PC-3 (cell line): ENCODE data around the gene SUMO2. TPM values are rescaled to one million over a fixed set of nuclear protein-coding genes. Genes with fewer than 3 reads are reported as not detected.

Experiments used
- ATAC-seq: fragments of 200-7000 bp; cut with Tn5 transposase; 2 replicates; pipeline ENCODE4 v1.9.1; 2020; ENCODE audit warnings: mild to moderate bottlenecking, moderate library complexity
- BruUV-seq: library from RNA; stranded (reverse); fragments of 400-500 nt; replicated peaks from 2 replicates; lab custom pipeline; 2021; lab: Mats Ljungman, UMichigan
- CTCF ChIA-PET: fragments of 300-600 bp; sonication (Branson Sonifier 250); formaldehyde crosslinking; loops from one replicate; lab custom pipeline; 2022; ENCODE audit warnings: antibody characterized with exemption; lab: Charles Lee
- POLR2A ChIA-PET: fragments of 300-600 bp; sonication (Branson Sonifier 250); formaldehyde crosslinking; loops from one replicate; lab custom pipeline; 2022; ENCODE audit warnings: antibody characterized with exemption; ENCODE audit not compliant: unreplicated experiment; lab: Charles Lee
- DNase-seq: peaks from one replicate; pipeline ENCODE4 v3.0.0-alpha.2; 2015
- H2AFZ ChIP-seq: fragments of 300-600 bp; sonication (generic); 2 replicates; pipeline ENCODE4 v1.6.0; 2016; ENCODE audit warnings: antibody characterized with exemption, low read length
- H3F3A ChIP-seq: fragments of 300-600 bp; sonication (generic); one replicate; pipeline ENCODE4 v1.6.0; 2017; ENCODE audit warnings: antibody characterized with exemption, low read length, control low read depth, mild to moderate bottlenecking; ENCODE audit not compliant: unreplicated experiment
- H3K27ac ChIP-seq: fragments of 300-600 bp; sonication (generic); 2 replicates; pipeline ENCODE4 v1.5.1; 2016; ENCODE audit warnings: mild to moderate bottlenecking, low read length
- H3K27me3 ChIP-seq: fragments of 300-600 bp; sonication (generic); 2 replicates; pipeline ENCODE4 v1.6.1; 2016; ENCODE audit warnings: low read length, mixed read lengths
- H3K36me3 ChIP-seq: fragments of 300-600 bp; sonication (generic); 2 replicates; pipeline ENCODE4 v1.6.1; 2016; ENCODE audit warnings: low read depth, mixed run types, low read length, mixed read lengths
- H3K4me1 ChIP-seq: fragments of 300-600 bp; sonication (generic); 2 replicates; pipeline ENCODE4 v1.5.1; 2016; ENCODE audit warnings: low read length; ENCODE audit not compliant: insufficient read depth
- H3K4me2 ChIP-seq: fragments of 300-600 bp; sonication (generic); 2 replicates; pipeline ENCODE4 v1.6.0; 2016; ENCODE audit warnings: low read length
- H3K4me3 ChIP-seq: fragments of 300-600 bp; sonication (generic); 2 replicates; pipeline ENCODE4 v1.5.1; 2016; ENCODE audit warnings: mild to moderate bottlenecking, low read length, mixed read lengths
- H3K79me2 ChIP-seq: fragments of 300-600 bp; sonication (generic); 2 replicates; pipeline ENCODE4 v1.6.1; 2017; ENCODE audit warnings: low read length, mixed read lengths
- H3K9ac ChIP-seq: fragments of 300-600 bp; sonication (generic); 2 replicates; pipeline ENCODE4 v1.6.0; 2016; ENCODE audit warnings: mild to moderate bottlenecking, low read length
- H3K9me2 ChIP-seq: fragments of 300-600 bp; sonication (generic); replicated peaks from 2 replicates; pipeline ENCODE4 v1.6.1; 2016; ENCODE audit warnings: mixed run types, low read length, mixed read lengths
- H3K9me3 ChIP-seq: fragments of 300-600 bp; sonication (generic); 2 replicates; pipeline ENCODE4 v1.6.1; 2016; ENCODE audit warnings: low read length, mixed read lengths
- H4K20me1 ChIP-seq: fragments of 300-600 bp; sonication (generic); 2 replicates; pipeline ENCODE4 v1.6.1; 2016; ENCODE audit warnings: low read length, mixed read lengths
- CTCF ChIP-seq: fragments of 300-600 bp; sonication (generic); conservative IDR thresholded peaks from 2 replicates; pipeline ENCODE4 v1.5.1; 2017; ENCODE audit warnings: antibody characterized with exemption, low read depth, mild to moderate bottlenecking, low read length
- EZH2 ChIP-seq: fragments of 300-600 bp; sonication (generic); IDR thresholded peaks from one replicate; pipeline ENCODE4 v1.6.1; 2017; ENCODE audit warnings: antibody characterized with exemption, mild to moderate bottlenecking, low read length; ENCODE audit not compliant: unreplicated experiment
- EZH2phosphoT487 ChIP-seq: fragments of 300-600 bp; sonication (generic); IDR thresholded peaks from 2 replicates; pipeline ENCODE4 v1.6.1; 2018; ENCODE audit warnings: mild to moderate bottlenecking, antibody characterized with exemption, low read length, borderline replicate concordance
- intact Hi-C: fragments of 100-400 bp; cut with micrococcal nuclease; formaldehyde crosslinking; loops from 2 replicates; pipeline ENCODE4 v1.9.0; 2023
- total RNA-seq: library from RNA; depleted of rRNA; stranded (reverse); fragments of >200 nt; gene quantifications from 2 replicates; pipeline ENCODE4 v1.2.3, GENCODE V29; 2014

The SUMO2 gene
- total RNA-seq, 1 experiment from 2014 or later, result 282 TPM

GRCh38 chr17:75125984-75126383 is 56.8 kb downstream of the SUMO2 start:
- Histone ChIP-seq H3K9me3 (no peaks in the 10 kb centered on the region), H3K4me2 (no peak overlapping the region), H3K27ac (peak overlapping the region; percentile 94), H4K20me1 (no peaks in the 10 kb centered on the region), H3K27me3 (no peaks in the 10 kb centered on the region), H3F3A (peaks cover 3% of the 10 kb centered on the region), H3K4me1 (peaks cover 34% of the 10 kb centered on the region), H3K79me2 (peaks cover 68% of the 10 kb centered on the region), H3K4me3 (no peak overlapping the region), H3K36me3 (peaks cover 20% of the 10 kb centered on the region), H2AFZ (no peak overlapping the region), H3K9ac (no peak overlapping the region), H3K9me2 (no peaks in the 10 kb centered on the region)
- ChIA-PET CTCF (no interaction called here), POLR2A (no interaction called here)
- TF ChIP-seq EZH2, result no peak
- TF ChIP-seq CTCF, result no peak
- no peak for TF ChIP-seq EZH2phosphoT487
- intact Hi-C loops, result loop anchor here (2.0 kb wide), 1 partner anchor 29 kb away; the partner anchor contains the start of gene JPT1
- no peak for ATAC-seq
- DNase-seq, result no peak
- BruUV-seq, result no TSS peak

- Histone ChIP-seq H3K9me3 (no peaks in the 10 kb centered on the region), H3K9ac (peak overlapping the region; percentile 82), H3K4me2 (peak overlapping the region; percentile 59), H3K36me3 (peaks cover 17% of the 10 kb centered on the region), H3K79me2 (peaks cover 56% of the 10 kb centered on the region), H3K27me3 (no peaks in the 10 kb centered on the region), H3K4me1 (peaks cover 24% of the 10 kb centered on the region), H3K4me3 (peak overlapping the region; percentile 2; the same call in 1 of the 2 replicates), H3K27ac (peak overlapping the region; percentile 94), H2AFZ (peak overlapping the region; percentile 34), H3K9me2 (no peaks in the 10 kb centered on the region), H4K20me1 (no peaks in the 10 kb centered on the region), H3F3A (peaks cover 3% of the 10 kb centered on the region)
- ChIA-PET POLR2A (interaction anchor here (1.0 kb wide), 1 partner anchor 93 kb away, joined by 4 read pairs; no protein-coding TSS in a partner anchor), CTCF (interaction anchor here (1.3 to 1.7 kb wide), 2 partner anchors 10 to 77 kb away, joined by 8 to 18 read pairs; no protein-coding TSS in a partner anchor)
- ATAC-seq, result peak; percentile 1; the same call in 1 of the 2 replicates
- BruUV-seq, result TSS peak; percentile 91
- TF ChIP-seq EZH2, result no peak
- DNase-seq, result no peak
- intact Hi-C loops, result loop anchor here (2.0 kb wide), 1 partner anchor 30 kb away; the partner anchor contains the start of gene JPT1
These were observed 58.0 kb downstream of the SUMO2 start for GRCh38 chr17:75124819-75125162.

- ChIA-PET CTCF (interaction anchor here (0.5 to 1.7 kb wide), 3 partner anchors 10 to 252 kb away, joined by 6 to 18 read pairs (median 8); no protein-coding TSS in a partner anchor), POLR2A (interaction anchor here (0.5 to 1.0 kb wide), 3 partner anchors 47 to 136 kb away, joined by 3 to 7 read pairs (median 4); no protein-coding TSS in a partner anchor)
- Histone ChIP-seq H3K4me2 (peak overlapping the region; percentile 59), H3F3A (peaks cover 3% of the 10 kb centered on the region), H3K9ac (peak overlapping the region; percentile 82), H3K4me1 (peaks cover 24% of the 10 kb centered on the region), H3K27me3 (no peaks in the 10 kb centered on the region), H3K79me2 (peaks cover 50% of the 10 kb centered on the region), H3K36me3 (peaks cover 11% of the 10 kb centered on the region), H3K9me2 (no peaks in the 10 kb centered on the region), H3K27ac (peak overlapping the region; percentile 94), H2AFZ (peak overlapping the region; percentile 53), H4K20me1 (no peaks in the 10 kb centered on the region), H3K9me3 (no peaks in the 10 kb centered on the region), H3K4me3 (peak overlapping the region; percentile 2; the same call in 1 of the 2 replicates)
- DNase-seq (peak; percentile 100), ATAC-seq (peak; percentile 96)
- no TSS peak for BruUV-seq
- no peak for TF ChIP-seq EZH2phosphoT487
- TF ChIP-seq CTCF, result peak; percentile 40
- intact Hi-C loops, result loop anchor here (2.0 kb wide), 1 partner anchor 31 kb away; the partner anchor contains the start of gene JPT1
These were observed 58.5 kb downstream of the SUMO2 start for GRCh38 chr17:75124041-75124818.
